ENCODE data around the gene URB1.
"Not testable (repeated sequence)": the region's sequence is repeated elsewhere in the genome, so short reads cannot be mapped to it uniquely, and the experiment has no call there.

Gene URB1

GRCh38 chr21:32317726-32318125, 75.1 kb downstream of the URB1 start:
- DNase-seq: no peak

- DNase-seq: no peak
Observed at GRCh38 chr21:32316361-32317215, 76.2 kb downstream of the URB1 start.

DNA sequence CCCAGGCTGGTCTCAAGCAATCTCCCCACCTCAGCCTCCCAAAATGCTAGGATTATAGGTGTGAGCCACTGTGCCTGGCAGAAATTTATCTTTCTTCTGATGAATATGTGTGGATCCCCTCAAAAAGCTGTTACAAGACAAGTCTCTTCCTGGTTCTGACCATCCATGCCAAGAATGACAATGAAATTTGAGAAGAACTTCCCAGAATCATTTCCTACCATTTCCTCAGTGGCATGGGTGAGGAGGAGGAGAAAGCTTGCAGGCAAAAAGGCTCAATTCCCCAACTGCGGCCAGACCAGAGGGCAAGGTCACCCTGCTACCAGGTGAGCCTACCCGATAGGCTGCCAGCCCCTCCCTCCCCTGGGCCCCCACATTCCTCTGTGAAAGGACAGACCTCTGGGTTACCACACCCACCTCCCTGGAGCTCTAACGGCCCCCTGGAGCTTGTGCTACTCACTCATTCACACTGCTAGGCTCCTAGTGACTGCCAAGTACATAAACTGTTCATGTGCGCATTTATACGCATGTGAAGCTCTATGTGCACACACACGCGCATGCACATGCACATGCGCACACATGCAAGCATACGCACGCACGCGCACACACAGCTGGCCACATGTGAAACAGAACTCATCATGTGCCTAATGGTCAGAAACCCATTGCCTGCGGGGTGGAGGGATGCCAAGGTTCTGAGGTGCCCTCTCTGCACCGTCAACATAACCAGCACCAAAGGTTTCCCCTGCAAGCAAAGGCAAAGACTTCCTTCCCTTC, 77.1 kb downstream of the URB1 start:
- DNase-seq: no peak

DNA sequence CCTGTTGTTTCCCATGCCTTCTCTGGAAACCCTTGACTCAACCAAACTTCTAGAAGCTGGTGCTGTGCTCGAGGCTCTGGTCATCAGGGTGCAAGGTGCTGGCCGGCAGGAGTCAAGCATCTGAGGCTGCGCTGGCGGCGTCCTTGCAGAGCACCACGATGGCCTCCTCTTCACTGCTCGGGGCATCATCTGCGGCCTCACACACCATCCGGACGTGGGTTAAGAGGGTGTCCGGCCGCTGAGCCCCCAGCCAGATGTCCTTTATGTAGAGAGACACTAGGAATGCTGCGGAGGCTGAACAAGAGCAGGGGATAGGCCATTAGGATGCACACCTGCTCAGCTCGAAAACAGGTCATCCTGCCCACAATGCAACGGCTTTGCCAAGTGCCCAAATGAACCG, 78.0 kb downstream of the URB1 start:
- DNase-seq: no peak

GRCh38 chr21:32312976-32313375, 79.8 kb downstream of the URB1 start:
- no peak for DNase-seq

DNA sequence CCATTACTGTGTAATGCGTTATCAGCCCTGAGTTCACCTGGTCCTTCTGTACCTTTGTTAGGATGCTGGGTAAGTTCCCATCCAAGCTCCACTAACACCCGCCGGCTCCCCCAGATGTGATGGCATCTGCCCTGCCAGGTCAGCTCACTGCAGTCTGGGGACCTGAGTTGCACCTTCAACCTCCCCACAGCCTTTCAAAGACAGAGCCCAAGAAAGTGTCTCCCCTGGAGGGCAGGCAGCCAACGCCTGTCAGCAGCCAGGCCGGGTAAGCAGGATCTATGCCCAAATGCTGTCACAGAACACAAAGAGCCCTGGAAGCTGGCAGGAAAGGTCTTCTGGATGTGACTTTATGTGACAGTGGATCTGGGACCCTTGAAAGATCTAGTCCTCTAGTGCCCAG, 80.5 kb downstream of the URB1 start:
- no peak for DNase-seq

DNA sequence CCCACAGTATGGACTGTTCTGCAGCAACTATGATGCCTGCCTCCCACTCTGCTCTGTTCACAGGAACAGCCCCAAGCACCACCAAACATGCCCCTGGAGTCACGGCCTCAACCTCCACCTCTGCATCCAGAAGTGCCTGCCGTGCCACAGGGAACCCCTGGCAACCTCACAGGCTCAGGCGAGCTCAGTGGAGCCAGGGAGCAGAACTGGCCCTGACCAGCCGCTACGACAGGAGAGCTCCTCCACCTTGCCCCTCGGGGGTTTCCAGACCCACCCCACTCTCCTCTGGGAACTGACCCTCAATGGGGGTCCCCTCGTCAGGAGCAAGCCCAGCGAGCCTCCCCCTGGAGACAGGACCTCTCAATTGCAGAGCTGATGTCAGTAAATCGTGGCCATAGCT, 81.2 kb downstream of the URB1 start:
- DNase-seq: no peak

- not testable (repeated sequence) for DNase-seq
Observed at GRCh38 chr21:32310976-32311375, 81.8 kb downstream of the URB1 start.

- DNase-seq: no peak
Observed at GRCh38 chr21:32309906-32310460, 82.8 kb downstream of the URB1 start.

DNA sequence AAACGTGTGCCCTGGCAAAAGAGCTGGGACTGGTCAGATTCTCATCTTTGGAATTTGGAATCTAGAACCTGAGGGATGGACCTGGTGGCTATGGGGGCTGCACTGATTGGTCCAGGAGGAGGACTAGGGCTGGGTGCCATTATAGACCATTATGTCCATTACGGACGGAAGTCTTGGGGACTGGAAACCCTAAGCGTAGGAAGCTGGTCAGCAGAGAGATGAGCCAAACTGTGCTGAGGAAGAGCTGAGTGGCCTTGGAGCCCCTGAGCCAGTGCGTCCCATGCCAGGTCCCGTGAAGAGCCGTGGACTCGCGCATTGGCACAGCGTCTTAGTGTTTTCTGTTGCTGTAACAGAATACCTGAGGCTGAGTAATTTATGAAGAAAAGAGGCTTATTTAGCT, 84.1 kb downstream of the URB1 start:
- DNase-seq: no peak

DNA sequence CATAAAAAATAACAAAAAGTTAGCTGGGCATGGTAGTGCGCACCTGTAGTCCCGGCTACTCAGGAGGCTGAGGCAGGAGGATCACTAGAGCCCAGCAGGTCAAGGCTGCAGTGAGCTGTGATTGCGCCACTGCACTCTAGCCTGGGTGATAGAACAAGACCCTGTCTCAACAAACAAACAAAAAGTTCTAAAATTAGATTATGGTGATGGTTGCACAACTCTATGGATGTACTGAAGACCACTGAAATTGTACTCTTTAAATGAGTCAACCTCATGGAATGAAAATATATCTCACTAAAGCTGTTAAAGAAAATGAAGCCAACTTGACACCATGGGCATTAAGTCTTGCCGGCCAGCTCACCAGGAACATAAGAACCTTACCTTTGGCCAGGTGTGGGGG, 85.1 kb downstream of the URB1 start:
- no peak for DNase-seq

DNA sequence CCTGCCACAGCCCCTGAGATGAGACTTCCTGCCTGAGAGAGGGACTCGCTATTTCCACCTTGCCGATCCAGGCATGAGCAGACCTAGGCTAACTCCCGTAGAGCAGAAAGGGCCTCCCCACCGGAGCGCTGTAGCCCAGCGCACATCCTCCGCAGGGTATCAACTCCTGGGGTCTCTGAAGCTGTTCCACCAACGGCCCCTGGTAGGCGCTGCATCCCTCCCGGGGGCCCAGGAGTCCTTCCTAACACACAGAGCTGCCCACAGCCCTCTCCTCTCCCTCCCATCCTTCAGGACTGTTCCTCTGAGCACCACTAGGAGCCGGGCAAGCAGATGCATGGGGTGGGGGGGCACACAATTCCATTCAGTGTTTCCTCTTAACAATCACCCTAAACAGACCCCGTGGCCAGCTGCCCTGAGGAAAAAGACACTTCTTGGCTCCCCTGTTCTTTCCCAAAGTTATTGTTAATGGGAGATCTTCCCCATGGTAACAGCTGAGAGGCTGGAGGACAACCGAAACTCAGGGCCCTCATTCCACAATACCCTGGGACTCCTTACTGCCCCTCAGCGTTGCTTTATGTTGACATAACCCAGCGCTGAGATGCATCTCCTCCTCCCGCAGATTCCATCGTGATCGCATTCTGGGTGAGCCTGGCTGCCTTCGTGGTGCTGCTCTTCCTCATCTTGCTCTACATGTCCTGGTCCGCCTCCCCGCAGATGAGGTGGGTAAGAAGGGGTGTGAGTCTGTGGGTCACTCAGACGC, 86.6 kb downstream of the URB1 start:
- DNase-seq: no peak

GRCh38 chr21:32304998-32305397, 87.8 kb downstream of the URB1 start:
- no peak for DNase-seq

DNA sequence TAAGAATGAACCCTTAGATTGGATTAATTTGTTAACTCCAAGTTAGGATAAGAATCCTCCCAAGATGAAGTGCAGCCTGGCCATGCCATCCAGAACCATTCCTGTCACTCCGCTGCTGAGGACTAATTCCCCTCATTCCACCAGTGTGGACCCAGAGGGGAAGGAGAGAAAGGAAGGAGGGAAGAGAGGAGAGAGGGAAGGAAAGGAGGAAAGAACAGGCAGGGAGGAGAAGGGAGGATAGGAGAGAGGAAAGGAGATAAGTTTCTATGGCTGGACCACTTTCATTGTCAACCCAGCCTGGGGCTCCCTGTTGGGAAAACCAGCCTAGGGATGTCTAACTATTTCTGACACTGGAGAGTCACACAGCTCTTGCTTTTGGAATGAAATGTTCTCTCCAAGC, 89.4 kb downstream of the URB1 start:
- no peak for DNase-seq

- DNase-seq: no peak
Observed at GRCh38 chr21:32302560-32302959, 90.3 kb downstream of the URB1 start.

- DNase-seq: no peak
Observed at GRCh38 chr21:32301596-32301995, 91.2 kb downstream of the URB1 start.

DNA sequence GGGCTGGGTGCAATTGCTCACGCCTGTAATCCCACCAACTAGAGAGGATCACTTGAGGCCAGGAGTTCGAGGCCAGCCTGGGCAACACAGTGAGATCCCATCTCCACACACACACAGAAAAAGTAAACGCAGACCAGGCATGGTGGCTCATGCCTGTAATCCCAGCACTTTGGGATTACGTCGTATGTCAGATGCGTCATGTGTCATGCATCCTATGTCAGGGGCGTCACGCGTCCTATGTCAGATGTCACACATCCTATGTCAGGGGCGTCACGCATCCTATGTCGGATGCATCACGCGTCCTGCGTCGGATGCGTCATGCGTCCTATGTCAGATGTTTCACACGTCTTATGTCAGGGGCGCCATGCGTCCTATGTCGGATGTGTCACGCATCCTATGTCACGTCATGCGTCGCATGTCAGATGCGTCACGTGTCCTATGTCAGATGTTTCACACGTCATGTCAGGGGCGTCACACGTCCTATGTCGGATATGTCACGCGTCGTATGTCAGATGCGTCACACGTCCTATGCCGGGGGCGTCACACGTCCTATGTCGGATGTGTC, 92.6 kb downstream of the URB1 start:
- DNase-seq: no peak

GRCh38 chr21:32299695-32300094, 93.1 kb downstream of the URB1 start:
- DNase-seq: no peak

- no peak for DNase-seq
Observed at GRCh38 chr21:32298658-32299081, 94.1 kb downstream of the URB1 start, which contains the start of gene MRAP. Gene MRAP, plus strand, starts transcription at chr21:32298855. Its CDS starts 117 bp downstream, at chr21:32298972.

DNA sequence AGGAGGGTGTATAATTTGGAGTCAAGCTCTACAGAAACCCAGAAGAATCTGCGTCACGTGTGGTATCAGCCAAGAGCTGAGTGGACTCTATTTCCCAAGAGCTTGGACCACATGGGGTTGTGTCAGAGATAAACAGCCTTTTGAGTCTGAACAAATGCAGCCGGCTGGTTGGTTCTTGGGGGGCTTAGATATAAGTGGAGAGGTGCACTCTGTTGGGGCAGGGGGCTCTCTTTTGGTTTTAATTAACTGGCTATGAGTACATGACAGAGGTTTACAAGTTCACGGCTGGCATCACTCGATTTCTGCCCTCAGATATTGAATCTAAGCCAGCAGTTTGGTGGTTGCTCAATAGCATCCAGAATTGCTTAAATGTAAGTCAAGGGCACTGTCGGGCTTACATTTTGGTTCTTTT, 94.7 kb downstream of the URB1 start:
- no peak for DNase-seq

DNA sequence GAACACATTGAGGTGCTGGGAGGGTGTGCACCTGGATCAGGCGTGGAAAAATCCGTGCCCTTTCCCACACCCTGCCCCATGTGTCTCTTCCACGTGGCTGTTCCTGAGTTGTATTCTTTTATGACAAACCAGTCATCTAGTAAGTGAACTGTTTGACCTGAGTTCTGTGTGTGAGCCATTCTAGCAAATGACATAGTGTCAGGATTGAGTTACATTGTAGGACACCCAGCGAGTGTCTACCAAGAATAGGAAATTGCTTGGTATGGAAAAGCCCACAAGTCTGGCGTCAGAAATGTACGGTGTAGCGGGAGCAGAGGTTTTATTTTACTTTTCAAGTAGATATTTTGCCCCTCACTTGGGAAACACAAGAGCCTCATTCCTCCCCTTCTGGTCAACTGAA, 95.4 kb downstream of the URB1 start:
- DNase-seq: no peak

- DNase-seq: no peak
Observed at GRCh38 chr21:32285476-32285875, 107.3 kb downstream of the URB1 start.

DNA sequence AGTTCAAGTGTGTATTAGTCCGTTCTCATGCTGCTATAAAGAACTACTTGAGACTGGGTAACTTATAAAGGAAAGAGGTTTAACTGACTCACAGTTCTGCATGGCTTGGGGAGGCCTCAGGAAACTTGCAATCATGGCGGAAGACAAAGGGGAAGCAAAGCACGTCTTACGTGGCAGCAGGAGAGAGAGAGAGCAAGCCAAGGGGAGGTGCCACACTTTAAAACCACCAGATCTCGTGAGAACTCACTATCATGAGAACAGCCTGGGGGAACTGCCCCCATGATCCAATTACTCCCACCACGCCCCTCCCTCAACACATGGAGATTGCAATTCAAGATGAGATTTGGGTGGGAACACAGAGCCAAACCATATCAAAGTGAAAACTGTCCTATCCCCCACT, 109.8 kb downstream of the URB1 start:
- no peak for DNase-seq

Data from CD4-positive, alpha-beta T cell treated with Interleukin-21 for 1 hour (primary cell).